Left ventricle myocardium superior (tissue), 1 donor: Measurements from ENCODE around the gene CHST8. TPM values are rescaled to one million over a fixed set of nuclear protein-coding genes. Genes with fewer than 3 reads are reported as not detected.

Experiments
- ATAC-seq: fragments of 200-7000 bp; cut with Tn5 transposase; one replicate; pipeline ENCODE4 v1.9.1; 2020; ENCODE audit warnings: mild to moderate bottlenecking, moderate library complexity
- DNase-seq: peaks from one replicate; pipeline ENCODE4 v3.0.0-alpha.2; 2020
- intact Hi-C: fragments of 100-400 bp; cut with micrococcal nuclease; formaldehyde crosslinking; loops from one replicate; pipeline ENCODE4 v1.11.0; 2022
- total RNA-seq: library from RNA; stranded (reverse); fragmentation: NEBNext Ultra II Directional; extraction: Animal tissue kit (Norgen Biotek cat#: 25700); gene quantifications from one replicate; pipeline ENCODE4 v1.2.1, GENCODE V29; 2021
- donor health status: DM: no; HTN: yes; CAD: no; lungs with severe emphysema.

Gene CHST8
- total RNA-seq, 1 donor from 2014 or later = not detected

DNA sequence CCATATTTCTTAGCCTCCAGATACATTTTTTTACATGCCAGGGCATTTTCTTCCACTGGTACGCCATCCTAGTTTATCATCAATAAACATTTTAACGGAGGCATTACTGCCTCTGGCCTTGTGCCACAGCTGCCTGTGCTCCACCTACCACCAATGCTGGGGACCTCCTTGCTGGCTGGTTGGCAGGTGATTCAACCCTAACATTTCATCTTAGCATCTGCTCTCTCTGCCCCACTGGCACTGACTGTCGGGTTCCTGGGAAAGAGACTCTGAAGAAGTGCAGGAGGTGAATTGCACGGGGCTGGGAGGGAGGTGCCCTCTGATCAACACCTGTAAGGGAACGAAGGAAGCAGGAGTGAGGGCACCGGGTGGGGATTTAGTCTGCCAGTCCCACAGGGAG, 123.5 kb downstream of the CHST8 start:
- ATAC-seq (no peak), DNase-seq (no peak)
- intact Hi-C loops = no loop called here

DNA sequence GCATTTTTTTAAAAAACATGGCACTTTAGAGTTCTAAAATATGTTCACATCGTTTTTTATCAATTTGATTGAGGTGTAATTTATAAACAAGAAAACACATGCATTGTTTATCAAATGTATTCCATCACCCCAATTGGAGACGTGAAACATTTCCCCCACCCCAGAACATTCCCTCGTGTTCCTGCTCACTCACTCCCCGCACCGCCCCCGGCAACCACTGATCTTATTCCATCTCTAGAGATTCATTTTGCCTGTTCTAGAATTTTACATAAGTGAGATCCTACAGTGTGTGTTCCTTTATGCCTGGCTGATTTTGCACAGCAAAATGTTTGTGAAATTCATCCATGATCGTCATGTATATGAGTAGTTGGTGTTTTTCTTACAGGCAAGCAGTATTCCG, 124.4 kb downstream of the CHST8 start:
- no peak for ATAC-seq
- intact Hi-C loops = no loop called here
- no peak for DNase-seq

DNA sequence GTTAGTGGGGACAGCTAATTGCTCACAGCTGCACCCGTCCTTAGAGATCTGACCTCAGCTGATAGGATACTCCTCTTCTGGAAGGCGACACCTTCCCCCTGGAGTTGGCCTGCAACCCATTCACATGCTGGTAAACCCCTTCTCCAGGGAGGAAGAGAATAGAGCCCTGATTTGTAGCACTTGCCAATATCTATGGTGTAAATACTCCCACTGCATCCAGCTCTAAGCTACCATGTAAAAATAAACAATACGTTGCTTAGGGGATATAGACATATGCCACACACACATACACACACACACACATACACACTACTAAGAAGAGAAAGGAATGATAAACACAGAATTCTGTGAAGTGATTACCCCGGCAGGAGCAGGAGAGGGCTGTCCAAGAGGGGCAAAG, 125.5 kb downstream of the CHST8 start:
- intact Hi-C loops = no loop called here
- ATAC-seq (no peak), DNase-seq (no peak)

DNA sequence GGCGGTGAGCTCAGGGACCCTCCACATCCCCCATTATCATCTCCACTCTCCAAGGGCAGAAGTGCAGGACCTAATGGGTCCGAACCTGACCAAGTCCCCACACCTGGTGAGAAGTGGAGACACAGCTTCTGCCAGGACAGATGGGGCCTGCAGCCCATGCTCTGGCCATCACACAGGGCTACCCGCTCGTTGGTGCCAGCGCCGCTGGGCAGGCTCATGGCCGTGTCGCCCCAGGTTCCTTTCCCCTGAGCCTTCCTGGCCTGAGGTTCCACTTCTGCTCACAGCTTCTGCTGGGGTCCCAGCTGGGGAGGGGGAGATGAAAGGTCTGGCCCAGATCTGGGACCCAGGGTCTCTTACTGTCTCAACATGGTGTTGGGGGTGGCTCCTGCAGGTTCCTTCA, 126.5 kb downstream of the CHST8 start:
- no peak for DNase-seq
- no peak for ATAC-seq
- intact Hi-C loops = no loop called here

DNA sequence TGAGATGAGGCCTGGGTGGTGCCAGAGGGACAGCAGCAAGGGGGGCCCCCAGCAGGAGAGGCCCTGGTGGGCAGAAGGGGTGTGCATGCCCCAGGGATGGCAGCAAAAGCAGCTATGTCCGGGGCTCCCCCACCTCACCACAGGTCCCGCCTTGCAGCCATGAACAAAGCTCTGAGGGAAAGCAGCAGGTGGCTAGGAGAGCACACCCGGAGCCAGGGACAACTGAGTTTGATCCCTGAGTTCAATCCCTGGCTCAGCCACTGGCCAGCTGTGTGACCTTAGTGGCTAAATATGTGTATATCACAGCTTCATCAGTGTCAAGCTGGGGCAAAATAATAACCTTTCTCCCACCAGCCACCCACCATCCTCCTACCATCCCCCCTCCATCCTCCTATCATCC, 127.3 kb downstream of the CHST8 start:
- intact Hi-C loops = no loop called here
- DNase-seq (no peak), ATAC-seq (no peak)

DNA sequence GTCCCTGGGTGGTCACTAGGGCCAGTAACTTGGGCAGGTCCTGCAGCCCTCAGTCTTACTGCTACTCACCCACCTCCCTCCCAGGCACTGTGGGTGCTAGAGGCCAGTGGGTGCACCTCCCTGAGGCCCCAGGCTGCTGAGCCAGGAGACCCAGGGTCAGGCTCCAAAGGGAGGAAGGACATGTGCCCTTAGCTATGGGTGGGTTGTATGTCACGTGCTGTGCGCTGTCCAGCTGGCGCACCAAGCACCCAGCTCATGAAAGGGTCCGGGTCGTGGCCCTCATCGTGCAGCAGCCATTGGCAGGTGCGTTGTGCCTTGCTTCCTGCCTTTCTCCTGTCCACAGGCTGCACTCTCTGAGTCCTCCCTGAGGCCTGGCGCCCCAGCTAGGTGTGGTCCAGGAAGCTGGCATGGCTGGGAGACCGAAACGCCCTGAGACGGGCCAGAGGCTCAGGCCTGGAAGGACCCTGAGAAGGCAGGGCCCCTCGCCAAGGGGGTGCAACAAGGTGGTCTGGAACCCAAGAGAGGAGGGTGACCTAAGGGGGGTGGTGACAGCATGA, 127.9 kb downstream of the CHST8 start:
- DNase-seq (no peak), ATAC-seq (no peak)
- intact Hi-C loops = no loop called here

DNA sequence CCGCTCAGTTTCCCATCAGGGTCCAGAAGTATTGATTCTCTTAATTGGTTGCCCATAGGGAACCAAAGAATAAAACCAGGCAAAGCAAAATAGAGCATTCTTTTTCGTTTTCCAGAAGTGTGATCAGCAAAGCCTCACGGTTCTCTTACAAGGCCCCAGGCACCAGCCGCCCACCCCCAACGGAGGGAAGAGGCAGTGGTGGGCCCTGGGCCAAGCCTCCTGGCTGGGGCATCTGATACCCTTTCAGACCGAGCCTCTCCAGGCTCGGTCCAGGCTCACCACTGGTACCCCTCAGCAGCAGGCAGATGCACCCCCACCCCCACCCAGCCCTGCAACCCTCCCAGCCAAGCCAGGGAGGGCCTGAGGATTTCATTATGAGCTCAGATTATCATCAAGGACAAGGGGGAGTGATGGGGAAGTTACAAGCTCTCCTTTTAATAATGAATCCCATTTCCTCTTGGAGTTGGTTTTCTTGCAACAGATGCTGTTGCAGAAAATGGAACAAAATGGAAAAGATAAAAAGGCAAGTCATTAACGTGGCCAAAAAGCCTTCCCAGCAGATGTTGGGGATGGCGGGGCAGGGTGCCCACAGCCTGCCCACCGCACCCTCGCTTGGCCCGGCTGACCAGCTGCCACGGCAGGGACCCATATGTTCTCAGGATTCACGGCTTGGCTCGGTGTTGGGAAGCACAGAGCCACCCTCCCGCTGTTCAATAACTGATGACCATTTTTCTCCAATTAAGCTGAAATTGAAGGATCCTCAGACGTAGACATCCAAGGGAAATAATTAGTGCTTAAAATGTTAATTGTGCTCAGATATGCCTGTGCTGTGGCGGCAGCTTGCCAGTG, 129.1 kb downstream of the CHST8 start:
- intact Hi-C loops = no loop called here
- ATAC-seq (no peak), DNase-seq (no peak)

DNA sequence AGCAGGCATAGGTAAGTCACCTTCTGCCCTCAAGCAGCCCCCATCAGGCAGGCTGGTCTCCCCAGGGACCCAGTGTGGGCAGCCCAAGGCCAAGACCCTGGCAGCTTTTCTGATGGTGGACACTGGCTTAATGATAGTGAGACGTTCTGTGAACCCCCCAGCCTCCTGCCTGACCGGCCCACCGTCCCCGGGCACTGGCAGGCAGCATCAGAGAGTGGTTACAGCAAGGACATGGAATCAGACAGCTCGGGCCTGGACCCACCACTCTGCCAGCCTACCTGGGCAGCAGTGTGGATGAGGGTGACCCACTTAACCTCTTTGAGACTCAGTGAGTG, 129.7 kb downstream of the CHST8 start:
- DNase-seq (no peak), ATAC-seq (no peak)
- intact Hi-C loops = no loop called here

DNA sequence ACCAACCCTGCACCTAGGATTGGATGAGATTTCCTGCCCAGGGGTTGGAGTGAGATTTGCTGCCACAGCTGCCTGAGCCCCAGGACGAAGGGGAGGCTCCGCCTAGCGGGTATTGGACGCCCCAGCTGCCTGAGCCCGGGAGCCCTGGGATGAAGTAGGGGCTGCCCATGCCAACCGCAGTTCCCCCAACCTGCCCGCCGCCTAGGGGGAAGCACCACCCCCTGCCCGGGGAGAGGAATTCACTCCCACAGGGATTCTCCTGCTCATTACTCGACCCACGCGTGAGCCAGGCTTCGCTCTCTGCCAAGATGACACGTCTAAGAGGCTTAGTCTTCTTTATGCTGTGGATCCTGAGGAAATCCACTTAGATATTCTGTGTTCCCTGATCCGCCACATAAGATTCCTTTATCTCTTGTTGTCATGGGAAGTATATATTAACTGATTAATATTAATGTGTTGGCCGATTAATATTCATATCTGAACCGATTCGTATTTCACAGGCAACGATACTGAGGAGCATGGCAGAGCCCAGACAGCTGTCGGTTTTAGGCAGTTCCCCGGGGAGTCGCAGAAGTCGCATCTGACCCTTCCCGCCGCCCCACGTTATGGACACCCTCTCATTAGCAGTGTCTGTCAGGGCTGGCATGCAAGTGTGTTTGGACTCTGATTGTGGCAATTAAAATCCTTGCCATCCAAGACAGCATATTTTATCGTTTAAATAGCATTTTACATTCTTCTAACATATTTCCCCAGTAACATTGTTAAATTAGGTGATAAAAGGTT, 130.5 kb downstream of the CHST8 start:
- DNase-seq = no peak
- intact Hi-C loops = no loop called here
- no peak for ATAC-seq

DNA sequence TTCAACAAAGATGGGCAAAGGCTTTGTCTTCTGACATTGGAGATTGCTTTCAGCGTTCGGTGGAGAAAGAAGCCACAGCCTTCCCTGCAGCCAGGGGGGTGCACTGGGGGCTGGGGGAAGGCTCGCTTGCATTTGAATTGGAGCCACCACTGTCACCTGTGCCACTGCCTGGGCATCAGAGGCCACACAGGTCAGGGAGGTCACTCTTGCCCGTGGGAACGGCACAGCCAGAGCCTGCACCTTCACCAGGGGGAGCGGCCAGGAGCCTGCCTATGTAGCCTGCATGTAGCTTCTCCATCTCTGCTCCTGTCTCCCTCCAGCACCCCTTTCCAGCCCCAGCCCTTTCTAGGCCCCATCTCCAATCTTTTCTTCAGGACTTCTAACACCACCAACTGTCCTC, 131.2 kb downstream of the CHST8 start:
- intact Hi-C loops = no loop called here
- DNase-seq (no peak), ATAC-seq (no peak)

DNA sequence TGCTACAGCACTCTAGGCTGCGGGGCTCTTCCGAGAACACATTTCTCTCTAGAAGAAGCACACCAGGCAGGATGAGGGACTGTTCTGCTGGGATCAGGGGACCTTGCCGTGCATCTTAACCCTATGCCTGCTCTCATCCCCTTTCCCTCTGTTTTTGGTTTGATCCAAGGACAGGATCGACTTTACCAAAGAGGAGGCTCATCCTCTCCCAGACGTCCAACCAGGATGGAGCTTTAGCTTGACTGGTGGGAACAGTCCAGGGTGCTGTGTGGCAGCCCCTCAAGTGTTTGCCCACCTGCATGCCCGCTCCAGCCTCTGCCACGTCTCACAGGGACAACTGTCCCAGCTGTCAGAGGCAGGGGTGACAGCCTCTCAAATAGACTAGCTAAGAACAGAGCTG, 132.6 kb downstream of the CHST8 start:
- intact Hi-C loops = no loop called here
- no peak for DNase-seq
- ATAC-seq = no peak

DNA sequence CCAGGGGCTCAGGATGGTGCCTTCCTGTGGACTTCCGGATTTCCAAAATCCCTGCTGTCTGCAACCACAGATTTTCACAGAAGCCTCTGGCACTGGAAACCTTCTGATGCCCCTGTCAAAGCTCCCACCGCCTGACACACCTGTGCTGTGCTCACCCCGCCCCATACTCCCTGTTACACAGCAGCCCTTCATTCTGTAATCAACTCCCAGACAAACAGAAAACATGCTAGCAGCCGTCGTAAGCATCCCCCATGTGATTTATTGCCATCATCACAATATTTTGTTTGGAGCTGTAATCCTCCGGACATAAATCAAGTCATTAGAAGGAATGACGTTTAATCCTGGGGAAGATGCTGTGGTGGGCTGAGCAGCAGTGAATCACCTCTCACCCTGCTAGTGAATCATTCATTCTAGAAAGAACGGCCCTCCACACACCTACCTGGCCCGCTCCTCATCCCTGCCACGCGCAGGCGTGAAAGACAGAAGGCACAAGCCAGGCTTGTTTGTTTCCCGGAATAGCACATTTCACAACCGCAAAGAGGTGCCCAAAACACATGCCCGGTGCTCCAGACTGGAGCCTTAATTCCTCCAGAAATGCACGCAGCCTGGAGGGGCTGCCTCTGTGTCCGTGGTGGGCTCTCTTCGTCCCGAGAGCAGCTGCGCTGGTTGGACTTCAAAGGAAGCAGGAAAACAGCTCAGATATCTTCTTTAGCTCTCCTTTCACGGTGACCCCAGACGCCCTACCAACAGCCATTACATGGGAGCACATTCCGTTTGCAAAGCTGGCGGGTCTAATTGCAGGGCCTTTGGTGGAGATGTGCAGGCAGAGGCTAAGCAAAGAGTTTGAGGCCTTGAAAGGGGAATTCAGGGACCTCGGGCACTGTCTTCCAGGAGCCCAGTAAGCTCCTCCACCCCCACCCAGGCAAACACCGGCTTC, 133.6 kb downstream of the CHST8 start:
- DNase-seq (no peak), ATAC-seq (no peak)
- intact Hi-C loops = no loop called here

DNA sequence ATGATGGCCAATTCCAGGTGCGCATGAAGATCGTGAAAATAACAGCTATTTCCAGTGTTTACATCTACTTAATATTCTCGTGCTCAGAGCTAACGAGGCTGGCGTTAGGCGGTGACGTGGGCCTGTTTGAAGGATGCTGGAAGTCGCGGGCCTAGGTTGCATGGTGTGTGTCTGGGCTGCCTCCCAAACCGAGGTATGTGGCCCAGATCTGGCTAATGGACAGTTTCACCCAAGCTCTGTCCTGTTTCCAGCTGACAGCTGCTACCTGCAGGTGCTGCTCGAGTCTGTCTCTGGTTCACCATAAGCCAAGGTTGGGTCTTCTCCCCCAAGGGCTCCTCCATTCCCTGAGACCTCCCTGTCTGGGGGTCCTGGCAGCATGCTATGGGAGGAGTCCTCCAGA, 134.4 kb downstream of the CHST8 start:
- intact Hi-C loops = no loop called here
- ATAC-seq (no peak), DNase-seq (no peak)

DNA sequence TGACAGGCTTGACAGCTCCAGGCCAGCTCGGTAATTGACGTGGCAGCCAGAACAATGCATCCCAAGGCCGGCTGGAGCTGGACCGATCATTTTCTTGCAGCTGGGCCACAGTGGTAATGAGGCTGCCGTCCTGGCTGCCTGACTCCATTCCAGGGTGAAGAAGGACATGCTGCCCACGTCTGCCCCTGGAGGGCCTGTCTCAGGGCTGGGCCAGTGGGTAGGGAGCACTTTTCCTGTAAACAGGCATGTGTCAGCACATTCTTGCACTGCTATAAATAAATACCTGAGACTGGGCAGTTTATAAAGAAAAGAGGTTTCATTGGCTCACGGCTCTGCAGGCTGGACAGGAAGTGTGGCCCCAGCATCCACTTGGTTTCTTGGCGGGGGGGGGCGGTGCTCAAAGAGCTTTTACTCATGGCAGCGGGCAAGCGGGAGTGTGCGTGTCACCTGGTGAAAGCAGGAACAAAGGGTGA, 136.8 kb downstream of the CHST8 start:
- peak; percentile 51 for ATAC-seq
- DNase-seq = no peak
- intact Hi-C loops = no loop called here

DNA sequence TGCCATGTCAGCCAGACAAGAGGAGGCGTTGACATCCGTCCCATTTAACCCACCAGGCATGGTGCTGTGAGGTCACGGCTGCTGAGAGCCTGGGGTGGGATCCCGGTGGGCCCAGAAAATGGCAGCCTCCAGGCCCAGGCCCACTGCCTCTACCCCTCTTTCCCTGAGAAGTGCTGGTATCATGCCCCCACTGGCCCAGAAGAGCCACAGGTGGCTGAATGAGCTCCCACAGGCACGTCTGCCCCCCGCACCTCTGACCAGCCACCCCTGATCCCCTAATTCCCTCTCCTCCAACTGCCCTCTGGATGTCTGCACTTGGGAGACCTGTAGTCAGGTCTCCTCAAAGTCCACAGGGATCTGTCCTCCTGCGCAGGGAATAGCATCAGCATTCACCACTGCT, 137.6 kb downstream of the CHST8 start:
- no peak for ATAC-seq
- no peak for DNase-seq
- intact Hi-C loops = no loop called here

DNA sequence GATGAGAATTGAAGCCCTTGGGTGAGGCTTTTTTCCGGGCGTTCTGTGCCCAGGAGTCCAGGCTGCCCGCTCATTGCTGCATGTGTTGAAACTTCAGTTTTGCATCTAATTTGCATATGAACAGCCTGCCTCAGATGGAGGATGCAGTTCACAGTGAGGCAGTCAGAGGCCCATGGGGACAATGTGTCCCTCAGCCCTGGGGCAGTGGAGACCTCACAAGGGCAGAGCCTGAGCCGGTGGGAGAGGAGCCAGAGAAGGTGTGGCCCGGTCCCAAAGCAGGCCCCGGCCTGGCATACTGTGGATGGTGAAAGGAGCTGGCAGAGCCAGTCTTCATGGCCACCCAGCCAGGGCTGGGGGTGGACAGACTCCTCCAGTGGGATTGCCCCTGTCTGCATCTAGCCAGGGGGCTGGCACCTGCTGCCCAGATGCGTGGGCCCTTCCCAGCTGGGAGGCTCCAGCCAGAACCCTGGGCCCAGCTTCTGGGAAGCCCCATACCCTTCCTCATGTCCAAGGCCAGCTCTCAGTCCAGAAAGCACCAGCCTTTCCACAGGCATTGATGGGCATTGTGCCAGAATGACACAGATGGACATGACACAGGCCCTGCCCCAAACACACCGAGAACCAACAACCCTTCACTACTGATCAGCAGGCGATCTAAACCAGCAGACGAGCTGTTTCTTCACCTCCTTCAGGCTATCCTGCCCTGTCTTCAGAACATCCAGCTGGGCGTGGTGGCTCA, 142.0 kb downstream of the CHST8 start:
- intact Hi-C loops = no loop called here
- ATAC-seq = peak; percentile 84
- peak; percentile 54 for DNase-seq

DNA sequence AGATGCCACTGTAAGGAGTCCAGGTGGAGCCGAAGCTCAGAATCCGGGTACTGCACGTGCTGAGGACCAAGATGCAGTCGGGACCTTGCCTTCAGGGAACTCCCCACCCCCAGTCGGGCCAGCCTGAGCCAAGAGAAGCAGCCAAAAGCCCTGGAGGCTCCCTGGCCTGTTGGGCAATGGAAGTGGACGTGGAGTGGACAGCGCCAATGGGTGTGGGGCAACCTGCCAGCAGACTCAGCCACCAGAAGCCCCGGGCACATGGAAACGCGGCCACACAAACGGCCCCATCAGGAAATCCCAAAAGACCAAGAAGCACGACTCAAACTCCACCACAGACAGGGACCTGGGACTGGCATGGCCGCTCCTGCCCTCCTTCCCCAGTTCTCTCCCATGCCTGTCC, 144.9 kb downstream of the CHST8 start:
- no peak for ATAC-seq
- intact Hi-C loops = loop anchor here (5.0 kb wide), 1 partner anchor 334 kb away; no protein-coding TSS in a partner anchor
- no peak for DNase-seq

DNA sequence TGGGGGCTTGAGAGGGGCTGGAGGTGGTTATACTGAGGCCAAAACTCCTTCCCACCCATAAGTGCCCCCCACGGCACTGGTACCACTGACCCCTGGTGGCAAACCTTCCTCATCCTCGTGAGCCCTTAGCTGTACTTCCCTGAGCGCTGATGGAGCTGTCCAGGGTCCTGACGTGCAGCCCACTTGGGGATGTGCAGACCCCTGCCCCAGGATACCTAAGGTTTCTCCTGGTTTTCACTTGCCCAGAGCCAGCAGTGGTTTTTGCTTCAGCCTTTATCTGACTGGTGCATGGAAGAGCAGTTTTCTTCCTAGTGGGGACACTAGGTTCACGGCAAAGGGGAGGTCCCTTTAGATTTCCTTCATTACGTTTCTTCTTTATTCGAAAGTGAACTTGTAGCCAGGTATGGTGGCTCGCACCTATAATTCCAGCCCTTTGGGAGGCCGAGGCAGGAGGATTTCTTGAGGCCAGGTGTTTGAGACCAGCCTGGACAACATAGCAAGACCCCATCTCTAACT, 146.2 kb downstream of the CHST8 start:
- intact Hi-C loops = loop anchor here (5.0 kb wide), 1 partner anchor 336 kb away; no protein-coding TSS in a partner anchor

More for the DNA sequence above, 146.2 kb downstream of the CHST8 start:
- no peak for DNase-seq
- no peak for ATAC-seq
